Spleen (tissue), 7 donors: ENCODE data around the gene NUDT16L1.

Experiments used
- POLR2A ChIP-seq, 3 donors: fragments of 450-650 bp; IDR thresholded peaks; one replicate each; pipeline ENCODE4 v1.5.1; 2017; ENCODE audit warnings: antibody characterized with exemption in 3 of 3, mild to moderate bottlenecking in 1 of 3
- POLR2AphosphoS5 ChIP-seq, 3 donors: sonication (generic); formaldehyde crosslinking; IDR thresholded peaks; one replicate each; pipeline ENCODE4 v1.5.1; 2017; ENCODE audit warnings: antibody characterized with exemption in 3 of 3
- TF ChIP-seq, protein P1 (sequence below), 11 experiments: fragments of 200-600 bp in 7 of 11; fragments of 450-650 bp in 4 of 11; sonication (generic) in 4 of 11; IDR thresholded peaks in 8 of 11; conservative IDR thresholded peaks in 3 of 11; 1 replicate in 7 of 11; 2 replicates in 4 of 11; pipeline versions ENCODE4 v1.4.0 to v1.8.0; 2016 to 2021; ENCODE audit warnings: antibody characterized with exemption in 11 of 11, inconsistent platforms in 4 of 11, mild to moderate bottlenecking in 1 of 11
- donor health status: DM: no; HTN: no; CAD: no; lungs with moderate emphysema.
- donor health status: DM: no; HTN: no; CAD: no.
- donor health status: DM: no; HTN: no; CAD: no.

DNA sequence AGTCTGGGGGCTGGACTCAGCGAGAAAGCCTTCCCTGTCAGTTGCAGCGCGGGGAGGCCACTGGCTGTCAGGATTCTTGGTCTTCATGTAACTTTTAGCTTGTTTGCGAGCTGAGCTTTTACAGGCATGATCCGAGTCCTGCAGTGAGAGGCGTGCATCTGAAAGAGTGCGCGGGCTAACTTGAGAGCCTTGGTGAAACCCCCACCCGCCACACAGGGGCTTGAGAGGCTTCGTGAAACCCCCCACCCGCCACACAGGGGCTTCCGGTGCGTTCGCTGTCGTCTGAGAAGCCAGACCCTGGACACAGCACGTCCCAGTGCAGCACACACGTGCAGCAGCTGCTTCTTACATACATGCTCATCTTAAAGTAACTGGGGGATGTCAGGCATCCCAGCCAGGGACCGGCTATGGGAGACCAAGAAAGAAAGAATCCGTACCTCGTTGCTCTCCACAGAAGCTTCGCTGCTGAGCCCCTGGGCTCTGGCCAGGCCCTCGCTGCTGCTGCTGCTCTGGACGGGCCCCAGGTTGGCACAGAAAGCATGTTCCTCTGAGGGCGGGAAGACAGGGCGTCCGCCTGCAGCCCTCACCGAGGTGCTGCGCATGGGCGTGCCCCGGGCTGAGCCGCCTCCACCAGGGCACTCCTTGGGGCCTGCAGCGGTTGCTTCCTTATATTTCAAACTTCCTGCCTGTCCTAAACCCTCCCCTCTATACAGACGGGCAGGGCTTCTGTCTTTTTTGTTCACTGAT, 7.8 kb downstream of the NUDT16L1 start:
- TF ChIP-seq, protein P1, sequence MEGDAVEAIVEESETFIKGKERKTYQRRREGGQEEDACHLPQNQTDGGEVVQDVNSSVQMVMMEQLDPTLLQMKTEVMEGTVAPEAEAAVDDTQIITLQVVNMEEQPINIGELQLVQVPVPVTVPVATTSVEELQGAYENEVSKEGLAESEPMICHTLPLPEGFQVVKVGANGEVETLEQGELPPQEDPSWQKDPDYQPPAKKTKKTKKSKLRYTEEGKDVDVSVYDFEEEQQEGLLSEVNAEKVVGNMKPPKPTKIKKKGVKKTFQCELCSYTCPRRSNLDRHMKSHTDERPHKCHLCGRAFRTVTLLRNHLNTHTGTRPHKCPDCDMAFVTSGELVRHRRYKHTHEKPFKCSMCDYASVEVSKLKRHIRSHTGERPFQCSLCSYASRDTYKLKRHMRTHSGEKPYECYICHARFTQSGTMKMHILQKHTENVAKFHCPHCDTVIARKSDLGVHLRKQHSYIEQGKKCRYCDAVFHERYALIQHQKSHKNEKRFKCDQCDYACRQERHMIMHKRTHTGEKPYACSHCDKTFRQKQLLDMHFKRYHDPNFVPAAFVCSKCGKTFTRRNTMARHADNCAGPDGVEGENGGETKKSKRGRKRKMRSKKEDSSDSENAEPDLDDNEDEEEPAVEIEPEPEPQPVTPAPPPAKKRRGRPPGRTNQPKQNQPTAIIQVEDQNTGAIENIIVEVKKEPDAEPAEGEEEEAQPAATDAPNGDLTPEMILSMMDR (IDR thresholded peaks at IDR 0.05 in 8 of 11, conservative IDR thresholded peaks at IDR 0.05 in 3 of 11), result no peak
- TF ChIP-seq POLR2AphosphoS5 (IDR thresholded peaks at IDR 0.05) (no peak), POLR2A (IDR thresholded peaks at IDR 0.05) (no peak)
